LHCN-M2 (cell line): Measurements from ENCODE around the gene ERMN. TPM values are rescaled to one million over a fixed set of nuclear protein-coding genes. Genes with fewer than 3 reads are reported as not detected.
"Not testable (repeated sequence)": the region's sequence is repeated elsewhere in the genome, so short reads cannot be mapped to it uniquely, and the experiment has no call there.

Experiments used
- DNase-seq: peaks from one replicate; pipeline ENCODE4 v3.0.0-alpha.2; 2012; ENCODE audit warnings: low read depth
- polyA plus RNA-seq: library from polyadenylated mRNA; unstranded; fragments of >200 nt; gene quantifications from one replicate; pipeline ENCODE4 v1.2.1, GENCODE V29; 2012; ENCODE audit warnings: missing spikeins
- total RNA-seq: library from RNA; depleted of rRNA; stranded (reverse); fragments of >200 nt; gene quantifications from 2 replicates; pipeline ENCODE4 v1.2.3, GENCODE V29; 2014; rRNA removed

ERMN gene
- total RNA-seq: 0.06 TPM in 1 of 2 replicates, not detected in the other
- polyA plus RNA-seq: 0.04 TPM

GRCh38 chr2:157325786-157326185, at the start of gene ERMN:
Gene ERMN, minus strand, starts transcription at chr2:157325824. Its CDS starts 182 bp downstream, at chr2:157325642.
- no peak for DNase-seq

- DNase-seq: peak; percentile 4
Observed at GRCh38 chr2:157375384-157375783, 49.8 kb upstream of the ERMN start.

GRCh38 chr2:157368508-157368907, 42.9 kb upstream of the ERMN start:
- not testable (repeated sequence) for DNase-seq

GRCh38 chr2:157367704-157368103, 42.1 kb upstream of the ERMN start:
- DNase-seq: no peak

GRCh38 chr2:157364257-157364974, 38.8 kb upstream of the ERMN start:
- DNase-seq: no peak

GRCh38 chr2:157363612-157364101, 38.0 kb upstream of the ERMN start:
- DNase-seq: peak; percentile 58

GRCh38 chr2:157362627-157363026, 37.0 kb upstream of the ERMN start:
- no peak for DNase-seq

GRCh38 chr2:157361526-157361925, 35.9 kb upstream of the ERMN start:
- no peak for DNase-seq

- DNase-seq: no peak
Observed at GRCh38 chr2:157359628-157360027, 34.0 kb upstream of the ERMN start.

GRCh38 chr2:157355618-157356017, 30.0 kb upstream of the ERMN start:
- DNase-seq: peak; percentile 66

GRCh38 chr2:157349949-157350515, 24.4 kb upstream of the ERMN start:
- peak; percentile 30 for DNase-seq

GRCh38 chr2:157348291-157348921, 22.8 kb upstream of the ERMN start:
- DNase-seq: no peak

GRCh38 chr2:157345647-157346389, 20.2 kb upstream of the ERMN start:
- DNase-seq: no peak

GRCh38 chr2:157341381-157341780, 15.8 kb upstream of the ERMN start:
- DNase-seq: peak; percentile 57

GRCh38 chr2:157339965-157340655, 14.5 kb upstream of the ERMN start:
- DNase-seq: peak; percentile 89

- no peak for DNase-seq
Observed at GRCh38 chr2:157337978-157338377, 12.4 kb upstream of the ERMN start.

- DNase-seq: peak; percentile 51
Observed at GRCh38 chr2:157336137-157337010, 10.8 kb upstream of the ERMN start.

GRCh38 chr2:157334797-157335196, 9.2 kb upstream of the ERMN start:
- no peak for DNase-seq

GRCh38 chr2:157334335-157334734, 8.7 kb upstream of the ERMN start:
- DNase-seq: no peak
